ENCODE data around the gene ELFN2. TPM values are rescaled to one million over a fixed set of nuclear protein-coding genes. Genes with fewer than 3 reads are reported as not detected.
A peak's percentile ranks its signal among the peaks of the same experiment; 100 is the strongest.

ELFN2 gene
- total and polyA plus RNA-seq, 12 donors, result 0.04 to 3.3 (median 0.32) TPM; not detected in 2

DNA sequence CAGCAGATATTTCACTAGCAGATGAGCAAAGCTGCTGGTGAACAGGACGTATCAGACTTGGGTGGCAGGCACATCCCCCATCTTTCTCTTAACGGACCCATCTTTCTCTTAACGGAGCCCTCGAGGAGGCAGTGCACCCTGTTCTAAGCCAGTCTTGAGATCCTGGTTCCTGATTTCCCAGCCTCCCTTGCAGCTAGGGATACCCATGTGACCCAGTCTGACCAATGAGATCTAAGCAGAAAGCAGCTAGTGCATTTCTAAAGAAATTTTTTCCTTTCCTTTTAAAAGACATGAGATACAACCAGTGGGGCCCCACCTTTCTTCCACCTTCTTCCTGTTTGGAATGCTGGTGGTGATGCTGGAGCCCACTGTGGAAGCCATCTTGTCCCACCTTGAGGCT lies 13.6 kb upstream of the ELFN2 start:
- no peaks in the 10 kb centered on the region for H3K36me3 ChIP-seq (replicated peaks in 1 of 2)
- H3K27me3 ChIP-seq, result no peaks in the 10 kb centered on the region
- H3K4me3 ChIP-seq, result no peak overlapping the region
- intact Hi-C loops (cut with DNase I), result no loop called here
- 79 to 91% (median 85%) methylated on average over 4 of the region's 4 CpGs for WGBS, 4 donors
- no peak for DNase-seq
- H3K9me3 ChIP-seq (replicated peaks in 1 of 3), result no peaks in the 10 kb centered on the region
- no peak overlapping the region for H3K27ac ChIP-seq
- H3K4me1 ChIP-seq (replicated peaks in 1 of 2), result no peaks in the 10 kb centered on the region
- TF ChIP-seq, protein P1, sequence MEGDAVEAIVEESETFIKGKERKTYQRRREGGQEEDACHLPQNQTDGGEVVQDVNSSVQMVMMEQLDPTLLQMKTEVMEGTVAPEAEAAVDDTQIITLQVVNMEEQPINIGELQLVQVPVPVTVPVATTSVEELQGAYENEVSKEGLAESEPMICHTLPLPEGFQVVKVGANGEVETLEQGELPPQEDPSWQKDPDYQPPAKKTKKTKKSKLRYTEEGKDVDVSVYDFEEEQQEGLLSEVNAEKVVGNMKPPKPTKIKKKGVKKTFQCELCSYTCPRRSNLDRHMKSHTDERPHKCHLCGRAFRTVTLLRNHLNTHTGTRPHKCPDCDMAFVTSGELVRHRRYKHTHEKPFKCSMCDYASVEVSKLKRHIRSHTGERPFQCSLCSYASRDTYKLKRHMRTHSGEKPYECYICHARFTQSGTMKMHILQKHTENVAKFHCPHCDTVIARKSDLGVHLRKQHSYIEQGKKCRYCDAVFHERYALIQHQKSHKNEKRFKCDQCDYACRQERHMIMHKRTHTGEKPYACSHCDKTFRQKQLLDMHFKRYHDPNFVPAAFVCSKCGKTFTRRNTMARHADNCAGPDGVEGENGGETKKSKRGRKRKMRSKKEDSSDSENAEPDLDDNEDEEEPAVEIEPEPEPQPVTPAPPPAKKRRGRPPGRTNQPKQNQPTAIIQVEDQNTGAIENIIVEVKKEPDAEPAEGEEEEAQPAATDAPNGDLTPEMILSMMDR (IDR thresholded peaks at IDR 0.05), result no peak
- TF ChIP-seq POLR2A (IDR thresholded peaks at IDR 0.05), result no peak

DNA sequence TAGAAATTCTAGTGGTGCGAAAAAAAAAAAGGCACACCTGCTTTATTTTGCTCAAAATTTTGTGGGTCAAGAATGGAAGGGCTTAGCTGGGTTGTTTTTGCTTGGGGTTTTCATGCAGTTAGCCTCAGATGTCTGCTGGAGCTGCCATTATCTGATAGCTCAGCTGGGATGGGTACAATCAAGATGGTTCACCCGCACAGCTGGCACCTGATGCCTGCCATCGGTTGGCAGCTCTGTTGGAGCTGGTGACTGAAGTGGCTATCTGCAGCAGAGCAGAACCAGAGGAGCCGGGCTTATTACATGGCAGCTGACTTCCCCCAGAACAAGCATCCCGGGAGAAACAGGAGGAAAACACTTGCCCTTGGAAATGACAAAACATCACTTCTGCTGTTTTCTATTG lies 12.1 kb upstream of the ELFN2 start:
- no peak overlapping the region for H3K27ac ChIP-seq
- WGBS, 4 donors, result 64 to 74% (median 69%) methylated on average over 3 to 5 of the region's 5 CpGs
- H3K36me3 ChIP-seq (replicated peaks in 1 of 2), result no peaks in the 10 kb centered on the region
- no peaks in the 10 kb centered on the region for H3K4me1 ChIP-seq (replicated peaks in 1 of 2)
- H3K27me3 ChIP-seq, result no peaks in the 10 kb centered on the region
- H3K9me3 ChIP-seq (replicated peaks in 1 of 3), result no peaks in the 10 kb centered on the region
- intact Hi-C loops (cut with DNase I), result no loop called here
- H3K4me3 ChIP-seq, result no peak overlapping the region
- no peak for DNase-seq
- TF ChIP-seq, protein P1 (IDR thresholded peaks at IDR 0.05), result no peak
- no peak for TF ChIP-seq POLR2A (IDR thresholded peaks at IDR 0.05)

DNA sequence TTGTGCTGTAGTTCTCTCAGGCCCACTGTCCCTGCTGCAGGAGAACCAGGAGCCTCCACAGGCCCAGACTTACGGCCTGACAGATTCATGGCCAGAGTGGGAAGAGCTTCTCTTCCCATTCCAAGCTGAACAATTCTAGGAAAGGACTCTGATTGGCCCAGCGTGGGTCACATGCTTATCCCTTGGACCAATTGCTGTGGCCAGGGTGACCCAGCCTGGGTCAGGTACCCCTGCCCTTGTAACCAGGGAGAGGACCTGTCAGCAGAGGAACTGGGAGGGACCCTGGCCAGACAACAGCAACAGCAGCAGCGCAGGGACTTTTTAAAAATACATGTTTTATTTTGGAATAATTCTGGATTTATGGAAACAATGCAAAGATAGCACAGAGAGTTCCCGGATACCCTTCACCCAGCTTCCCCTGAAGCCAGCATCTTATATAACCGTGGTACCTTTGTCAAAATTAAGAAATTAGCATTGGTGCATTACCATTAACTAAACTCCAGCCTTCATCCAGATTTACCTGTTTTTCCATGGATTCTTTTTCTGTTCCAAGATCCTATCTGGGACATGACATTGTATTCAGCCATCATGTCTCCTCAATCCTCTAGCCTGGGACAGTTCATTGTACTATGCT lies 8.8 kb upstream of the ELFN2 start:
- TF ChIP-seq, protein P1 (IDR thresholded peaks at IDR 0.05), result no peak
- no peak for TF ChIP-seq POLR2A (IDR thresholded peaks at IDR 0.05)
- DNase-seq, result no peak
- Histone ChIP-seq H3K36me3 (replicated peaks in 1 of 2) (no peaks in the 10 kb centered on the region), H3K27me3 (peaks cover 8% of the 10 kb centered on the region), H3K4me3 (no peak overlapping the region), H3K27ac (no peak overlapping the region), H3K4me1 (replicated peaks in 1 of 2) (no peaks in the 10 kb centered on the region), H3K9me3 (replicated peaks in 1 of 3) (no peaks in the 10 kb centered on the region)
- WGBS, 4 donors, result 85 to 94% (median 93%) methylated on average over 4 to 5 of the region's 5 CpGs
- intact Hi-C loops (cut with DNase I), result no loop called here

DNA sequence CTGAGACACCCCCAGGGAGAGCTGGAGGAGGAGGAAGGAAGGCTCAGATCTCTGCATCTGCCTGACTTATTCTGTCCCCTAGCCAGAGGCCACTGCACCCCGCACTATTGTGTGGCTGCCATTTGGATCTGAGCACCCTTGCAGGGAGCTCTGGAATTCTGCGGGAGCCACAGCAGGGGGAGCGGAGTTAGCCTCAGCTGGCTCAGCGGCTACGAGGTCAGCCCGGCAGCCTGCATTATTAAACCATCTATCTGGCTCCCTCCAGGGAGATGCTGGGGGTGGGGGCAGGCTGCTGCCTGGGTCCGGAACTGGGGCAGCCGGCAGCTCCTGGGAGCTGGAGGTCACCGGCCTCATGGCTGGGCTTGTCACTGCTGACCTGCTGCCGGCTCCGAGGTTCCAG lies 6.5 kb upstream of the ELFN2 start:
- peaks cover 20% of the 10 kb centered on the region for H3K27me3 ChIP-seq

More for the DNA sequence above, 6.5 kb upstream of the ELFN2 start:
- Histone ChIP-seq H3K36me3 (replicated peaks in 1 of 2) (no peaks in the 10 kb centered on the region), H3K4me1 (replicated peaks in 1 of 2) (no peaks in the 10 kb centered on the region), H3K4me3 (no peak overlapping the region), H3K27ac (no peak overlapping the region), H3K9me3 (replicated peaks in 1 of 3) (no peaks in the 10 kb centered on the region)
- intact Hi-C loops (cut with DNase I), result no loop called here
- 23 to 32% (median 30%) methylated on average over 6 to 11 of the region's 11 CpGs; no CpG with 5 or more reads in 1 of the 4 donors for WGBS, 4 donors
- DNase-seq, result peak in 2 of 7 donors; percentile 14 to 33
- TF ChIP-seq, protein P1 (IDR thresholded peaks at IDR 0.05), result no peak
- TF ChIP-seq POLR2A (IDR thresholded peaks at IDR 0.05), result no peak
